ENCODE data around the gene MPO.

Gene MPO

DNA sequence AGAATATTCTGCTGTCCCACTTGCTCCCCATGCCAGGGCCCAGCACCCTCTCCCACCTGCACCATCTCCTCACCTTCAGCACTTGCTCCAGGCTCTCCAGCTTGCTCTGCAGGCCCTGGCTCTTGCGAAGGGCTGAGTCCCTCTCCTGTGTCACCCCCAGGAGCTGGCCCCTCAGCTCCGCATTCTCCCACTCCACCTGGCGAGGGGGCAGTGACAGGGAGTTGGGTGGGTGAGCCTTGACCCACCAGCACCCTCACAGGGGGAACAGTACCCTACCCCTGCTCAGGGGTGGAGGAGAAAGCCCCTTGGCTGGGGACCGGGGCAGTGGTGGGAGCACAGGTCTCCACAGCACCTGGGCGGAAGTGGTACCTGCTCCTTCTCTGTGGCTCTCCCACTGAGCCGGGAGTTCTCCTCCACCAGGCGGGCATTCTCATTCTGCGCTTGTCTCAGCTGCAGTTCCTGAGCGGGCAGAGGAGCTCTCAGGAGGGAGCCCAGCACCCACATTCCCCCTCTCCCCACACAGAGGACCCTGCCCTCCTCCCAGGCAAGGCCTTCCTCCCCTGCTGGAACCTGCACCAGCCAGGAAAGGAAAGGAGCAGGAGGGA lies 41.9 kb upstream of the MPO start:
- no peak overlapping the region for H3K4me3 ChIP-seq (ENCODE audit: low read depth, low read length)
- DNase-seq (ENCODE audit: low read depth) = no peak
- TF ChIP-seq CTCF (conservative IDR thresholded peaks at IDR 0.05; ENCODE audit: low read depth, low read length) = no peak

DNA sequence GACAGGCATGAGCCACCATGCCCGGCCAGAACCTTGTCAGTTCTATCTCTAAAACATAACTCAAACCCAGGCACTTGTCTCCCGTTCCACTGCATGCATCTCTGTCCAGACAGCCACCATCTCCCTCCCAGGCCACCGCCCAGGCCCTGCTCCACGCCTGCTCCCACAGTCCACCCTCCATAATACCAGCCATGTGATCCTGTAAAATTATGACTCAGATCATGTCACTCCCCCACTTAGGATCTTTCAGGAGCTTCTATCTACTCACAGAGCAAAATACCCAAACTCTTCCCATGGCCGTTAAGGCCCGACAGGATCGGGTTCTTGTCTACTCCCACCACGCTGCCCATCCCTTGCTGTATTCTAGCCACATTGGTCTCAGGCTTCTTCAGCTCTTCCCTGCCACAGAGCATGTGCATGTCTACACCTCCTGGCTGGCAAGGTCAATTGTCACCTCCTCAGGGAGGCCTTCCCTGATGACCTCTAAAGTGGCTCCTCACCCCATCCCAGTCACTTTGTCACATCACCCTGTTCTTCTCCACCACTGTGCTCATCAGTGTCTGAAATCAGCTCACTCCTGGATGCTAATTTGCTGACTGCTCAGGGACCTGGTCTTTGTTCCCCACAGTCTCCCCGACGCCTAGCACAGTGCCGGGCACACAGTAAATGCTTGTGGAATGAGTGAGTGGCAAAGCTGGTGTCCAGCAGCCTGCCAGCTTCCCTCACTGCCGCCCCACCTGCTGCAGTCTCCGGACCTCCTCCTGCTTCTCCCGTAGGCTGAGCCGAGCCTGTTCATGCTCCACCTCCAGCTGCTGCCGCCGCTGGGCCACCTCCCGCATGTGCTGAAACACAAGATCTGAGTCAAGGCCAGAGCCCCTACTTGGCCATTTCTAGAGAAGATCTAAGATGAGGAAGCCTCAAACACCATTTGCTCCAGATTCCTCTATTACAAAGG lies 41.1 kb upstream of the MPO start:
- no peak for TF ChIP-seq CTCF (conservative IDR thresholded peaks at IDR 0.05; ENCODE audit: low read depth, low read length)
- H3K4me3 ChIP-seq (ENCODE audit: low read depth, low read length) = no peak overlapping the region
- DNase-seq (ENCODE audit: low read depth) = no peak

GRCh38 chr17:58320570-58321323 lies 40.0 kb upstream of the MPO start:
- TF ChIP-seq CTCF (conservative IDR thresholded peaks at IDR 0.05; ENCODE audit: low read depth, low read length) = no peak
- no peak for DNase-seq (ENCODE audit: low read depth)
- H3K4me3 ChIP-seq (ENCODE audit: low read depth, low read length) = no peak overlapping the region

DNA sequence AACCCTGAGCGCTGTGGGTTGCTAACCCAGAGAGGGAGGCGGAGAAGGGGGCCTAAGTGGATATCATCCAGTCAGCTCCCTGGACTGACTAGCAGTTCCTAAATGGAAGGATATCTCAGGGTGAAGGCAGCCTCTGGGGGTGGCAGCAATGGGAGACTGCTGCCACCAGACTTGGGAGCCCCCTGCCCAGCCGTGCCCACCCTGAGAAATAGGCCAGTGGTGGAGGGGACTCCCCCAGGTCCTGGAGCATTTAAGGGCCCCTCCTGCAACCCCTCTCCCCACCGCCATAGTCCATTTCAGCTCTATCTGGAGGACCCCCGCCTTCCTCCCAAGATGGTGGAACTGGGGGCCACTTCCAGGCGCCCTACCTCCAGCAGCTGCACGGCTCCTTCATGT lies 39.4 kb upstream of the MPO start:
- H3K4me3 ChIP-seq (ENCODE audit: low read depth, low read length) = no peak overlapping the region
- TF ChIP-seq CTCF (conservative IDR thresholded peaks at IDR 0.05; ENCODE audit: low read depth, low read length) = no peak
- no peak for DNase-seq (ENCODE audit: low read depth)

DNA sequence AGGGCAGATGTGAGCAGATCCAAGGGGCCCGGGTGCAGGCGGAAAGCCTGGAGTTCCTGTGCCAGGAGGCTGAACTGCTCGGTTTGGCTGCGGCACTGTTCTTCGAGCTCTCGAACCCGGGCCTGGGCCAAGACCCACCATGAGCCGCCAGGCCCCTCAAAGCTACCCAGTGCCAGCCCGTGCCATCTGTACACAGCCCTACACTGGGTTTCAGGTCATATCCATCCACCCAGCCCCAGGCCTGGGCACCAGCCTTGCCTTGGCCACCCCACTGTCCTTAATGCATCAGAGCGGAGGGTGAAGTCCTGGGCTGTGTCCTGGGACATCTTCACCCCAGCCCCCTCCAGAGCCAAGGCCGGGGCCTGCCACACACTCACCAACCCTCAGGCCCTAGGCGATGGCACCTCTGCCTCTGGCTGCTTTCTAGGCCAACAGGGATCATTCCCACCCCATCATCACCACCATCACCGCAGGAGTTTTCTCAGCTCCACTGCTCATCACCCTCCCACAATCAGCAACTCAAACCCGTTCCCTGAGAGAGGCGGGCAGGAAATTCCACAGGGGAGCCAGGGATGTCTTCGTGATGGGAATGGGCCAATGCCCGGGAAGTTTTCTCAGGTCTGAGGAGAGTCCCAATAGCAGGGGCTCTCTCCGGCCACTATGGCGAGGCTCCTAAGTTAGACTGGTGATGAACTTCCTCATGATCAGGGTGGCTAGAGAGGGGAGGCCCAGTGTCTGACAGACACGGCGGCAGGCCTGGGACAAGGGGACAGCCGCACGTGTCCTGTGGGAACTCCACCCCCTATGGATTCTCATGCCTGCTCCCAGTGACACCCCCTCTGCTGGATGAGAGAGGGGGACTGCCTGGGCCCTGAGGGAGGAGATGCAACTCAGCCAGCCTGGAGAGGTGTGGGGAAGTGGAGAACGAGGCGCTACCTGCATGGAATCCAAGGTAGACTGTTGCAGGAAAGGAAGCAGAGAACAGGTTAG lies 38.7 kb upstream of the MPO start:
- no peak for TF ChIP-seq CTCF (conservative IDR thresholded peaks at IDR 0.05; ENCODE audit: low read depth, low read length)
- DNase-seq (ENCODE audit: low read depth) = no peak
- H3K4me3 ChIP-seq (ENCODE audit: low read depth, low read length) = no peak overlapping the region

- DNase-seq (ENCODE audit: low read depth) = no peak
- no peak overlapping the region for H3K4me3 ChIP-seq (ENCODE audit: low read depth, low read length)
- TF ChIP-seq CTCF (conservative IDR thresholded peaks at IDR 0.05; ENCODE audit: low read depth, low read length) = no peak
Observed at GRCh38 chr17:58318627-58319172, 38.0 kb upstream of the MPO start.
